Suprapubic skin (tissue), 4 donors: ENCODE data around the gene FGF2.

Experiments
- EP300 ChIP-seq: sonication (generic); formaldehyde crosslinking; IDR thresholded peaks from one replicate; pipeline ENCODE4 v1.6.1; 2017; ENCODE audit warnings: antibody characterized with exemption
- POLR2A ChIP-seq, 2 donors: fragments of 450-650 bp; IDR thresholded peaks; one replicate each; pipeline ENCODE4 v1.6.1; 2017; ENCODE audit warnings: antibody characterized with exemption in 2 of 2, mild to moderate bottlenecking in 2 of 2, moderate library complexity in 2 of 2
- POLR2AphosphoS5 ChIP-seq, 3 donors: sonication (generic); formaldehyde crosslinking; IDR thresholded peaks; one replicate each; pipeline ENCODE4 v1.6.1; 2017; ENCODE audit warnings: antibody characterized with exemption in 3 of 3
- TF ChIP-seq, protein P1 (sequence below), 2 donors: fragments of 200-600 bp in 1 of 2; fragments of 450-650 bp in 1 of 2; sonication (generic) in 1 of 2; IDR thresholded peaks; one replicate each; pipeline ENCODE4 v1.5.1; 2016 to 2019; ENCODE audit warnings: antibody characterized with exemption in 2 of 2, mild to moderate bottlenecking in 1 of 2, moderate library complexity in 1 of 2

DNA sequence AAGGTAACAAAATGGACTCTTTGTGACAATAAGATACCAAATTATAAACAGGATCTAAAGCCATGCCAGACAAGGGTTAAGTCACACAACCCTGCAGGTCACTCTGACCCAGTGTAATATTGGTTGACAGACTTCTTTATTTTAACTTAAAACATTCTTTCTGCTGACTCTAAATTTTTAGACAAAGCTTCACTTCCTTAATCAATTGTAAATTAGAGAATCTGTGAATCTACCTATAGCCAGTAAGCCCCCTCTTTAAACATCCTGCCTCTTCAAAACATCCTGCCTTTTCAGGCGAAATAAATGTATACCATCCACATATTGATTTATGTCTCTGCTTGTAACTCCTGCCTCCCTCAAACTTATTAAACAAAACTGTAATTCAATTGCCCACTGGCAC lies 81.6 kb downstream of the FGF2 start:
- TF ChIP-seq, protein P1, sequence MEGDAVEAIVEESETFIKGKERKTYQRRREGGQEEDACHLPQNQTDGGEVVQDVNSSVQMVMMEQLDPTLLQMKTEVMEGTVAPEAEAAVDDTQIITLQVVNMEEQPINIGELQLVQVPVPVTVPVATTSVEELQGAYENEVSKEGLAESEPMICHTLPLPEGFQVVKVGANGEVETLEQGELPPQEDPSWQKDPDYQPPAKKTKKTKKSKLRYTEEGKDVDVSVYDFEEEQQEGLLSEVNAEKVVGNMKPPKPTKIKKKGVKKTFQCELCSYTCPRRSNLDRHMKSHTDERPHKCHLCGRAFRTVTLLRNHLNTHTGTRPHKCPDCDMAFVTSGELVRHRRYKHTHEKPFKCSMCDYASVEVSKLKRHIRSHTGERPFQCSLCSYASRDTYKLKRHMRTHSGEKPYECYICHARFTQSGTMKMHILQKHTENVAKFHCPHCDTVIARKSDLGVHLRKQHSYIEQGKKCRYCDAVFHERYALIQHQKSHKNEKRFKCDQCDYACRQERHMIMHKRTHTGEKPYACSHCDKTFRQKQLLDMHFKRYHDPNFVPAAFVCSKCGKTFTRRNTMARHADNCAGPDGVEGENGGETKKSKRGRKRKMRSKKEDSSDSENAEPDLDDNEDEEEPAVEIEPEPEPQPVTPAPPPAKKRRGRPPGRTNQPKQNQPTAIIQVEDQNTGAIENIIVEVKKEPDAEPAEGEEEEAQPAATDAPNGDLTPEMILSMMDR (IDR thresholded peaks at IDR 0.05): no peak
- TF ChIP-seq POLR2A (IDR thresholded peaks at IDR 0.05): no peak
- TF ChIP-seq EP300: no peak
- TF ChIP-seq POLR2AphosphoS5 (IDR thresholded peaks at IDR 0.05): no peak
